Endothelial cell (in vitro differentiated cells): ENCODE data around the gene IRF2BP1. TPM values are rescaled to one million over a fixed set of nuclear protein-coding genes. Genes with fewer than 3 reads are reported as not detected.

ENCODE experiments used
- DNase-seq: peaks from one replicate; pipeline ENCODE4 v3.0.0; 2021; ENCODE audit warnings: low spot score
- H3K27ac Mint-ChIP-seq: one replicate; pipeline ENCODE4 v1.8.0; 2021; ENCODE audit warnings: mixed read lengths, inconsistent platforms; ENCODE audit not compliant: unreplicated experiment
- H3K27me3 Mint-ChIP-seq: one replicate; pipeline ENCODE4 v1.8.0; 2021; ENCODE audit warnings: mild to moderate bottlenecking, moderate library complexity, mixed read lengths, inconsistent platforms; ENCODE audit not compliant: unreplicated experiment
- H3K36me3 Mint-ChIP-seq: one replicate; pipeline ENCODE4 v1.8.0; 2021; ENCODE audit warnings: mild to moderate bottlenecking, low read depth, mixed read lengths, inconsistent platforms; ENCODE audit not compliant: unreplicated experiment
- H3K4me1 Mint-ChIP-seq: one replicate; pipeline ENCODE4 v1.8.0; 2021; ENCODE audit warnings: mild to moderate bottlenecking, mixed read lengths, inconsistent platforms; ENCODE audit not compliant: unreplicated experiment
- H3K4me3 Mint-ChIP-seq: one replicate; pipeline ENCODE4 v1.8.0; 2021; ENCODE audit warnings: mild to moderate bottlenecking, mixed read lengths, inconsistent platforms; ENCODE audit not compliant: unreplicated experiment
- H3K9me3 Mint-ChIP-seq: one replicate; pipeline ENCODE4 v1.8.0; 2021; ENCODE audit warnings: mixed read lengths, inconsistent platforms; ENCODE audit not compliant: unreplicated experiment
- CTCF ChIP-seq: fragments of 200-600 bp; sonication (generic); IDR thresholded peaks from one replicate; pipeline ENCODE4 v1.5.0; 2021; ENCODE audit warnings: antibody characterized with exemption; ENCODE audit not compliant: unreplicated experiment
- total RNA-seq: library from RNA; stranded (reverse); fragmentation: NEBNext Ultra II Directional; extraction: Animal tissue kit (Norgen Biotek cat#: 25700); gene quantifications from one replicate; pipeline ENCODE4 v1.2.1, GENCODE V29; 2021; ENCODE audit not compliant: unreplicated experiment

The IRF2BP1 gene
- total RNA-seq, 1 donor from 2014 or later: 17.6 TPM

GRCh38 chr19:45862271-45862563 lies 23.7 kb downstream of the IRF2BP1 start:
- Mint-ChIP-seq H3K36me3 (peaks cover 16% of the 10 kb centered on the region), H3K9me3 (no peaks in the 10 kb centered on the region), H3K27me3 (peaks cover 13% of the 10 kb centered on the region), H3K27ac (peak overlapping the region; percentile 89), H3K4me3 (peak overlapping the region; percentile 97), H3K4me1 (peaks cover 18% of the 10 kb centered on the region)
- no peak for DNase-seq
- TF ChIP-seq CTCF: no peak

GRCh38 chr19:45860359-45861259 lies 25.3 kb downstream of the IRF2BP1 start:
- no peak for TF ChIP-seq CTCF
- no peak overlapping the region for H3K27ac Mint-ChIP-seq
- DNase-seq: no peak
- peaks cover 16% of the 10 kb centered on the region for H3K36me3 Mint-ChIP-seq
- no peaks in the 10 kb centered on the region for H3K9me3 Mint-ChIP-seq
- H3K4me1 Mint-ChIP-seq: peaks cover 14% of the 10 kb centered on the region
- peak overlapping the region; percentile 34 for H3K4me3 Mint-ChIP-seq
- peaks cover 7% of the 10 kb centered on the region for H3K27me3 Mint-ChIP-seq

- peaks cover 5% of the 10 kb centered on the region for H3K27me3 Mint-ChIP-seq
- H3K9me3 Mint-ChIP-seq: no peaks in the 10 kb centered on the region
- DNase-seq: no peak
- no peak overlapping the region for H3K27ac Mint-ChIP-seq
- no peak for TF ChIP-seq CTCF
- peak overlapping the region; percentile 31 for H3K4me3 Mint-ChIP-seq
- H3K36me3 Mint-ChIP-seq: peaks cover 30% of the 10 kb centered on the region
- peaks cover 3% of the 10 kb centered on the region for H3K4me1 Mint-ChIP-seq
These were observed 31.7 kb downstream of the IRF2BP1 start for GRCh38 chr19:45854167-45854778.

- DNase-seq: no peak
- H3K27me3 Mint-ChIP-seq: peaks cover 5% of the 10 kb centered on the region
- no peak overlapping the region for H3K4me3 Mint-ChIP-seq
- TF ChIP-seq CTCF: no peak
- no peak overlapping the region for H3K27ac Mint-ChIP-seq
- H3K4me1 Mint-ChIP-seq: peaks cover 3% of the 10 kb centered on the region
- H3K9me3 Mint-ChIP-seq: no peaks in the 10 kb centered on the region
- H3K36me3 Mint-ChIP-seq: peaks cover 29% of the 10 kb centered on the region
These were observed 33.0 kb downstream of the IRF2BP1 start for GRCh38 chr19:45852983-45853382.

- no peak for TF ChIP-seq CTCF
- no peak for DNase-seq
- peaks cover 4% of the 10 kb centered on the region for H3K27me3 Mint-ChIP-seq
- peak overlapping the region; percentile 49 for H3K4me3 Mint-ChIP-seq
- peaks cover 35% of the 10 kb centered on the region for H3K36me3 Mint-ChIP-seq
- H3K9me3 Mint-ChIP-seq: no peaks in the 10 kb centered on the region
- no peak overlapping the region for H3K27ac Mint-ChIP-seq
- peaks cover 3% of the 10 kb centered on the region for H3K4me1 Mint-ChIP-seq
These were observed 33.7 kb downstream of the IRF2BP1 start for GRCh38 chr19:45852145-45852750.
